Activated CD4-positive, alpha-beta T cell treated with anti-CD3 and anti-CD28 coated beads, Interleukin-2, Interleukin-4, amounts not matched to agents 100 ng/mL and 50 ng/mL, durations not matched to agents 16 hours and 8 hours (primary cell): ENCODE results near the gene SOX6.
"Not testable (repeated sequence)": the region's sequence is repeated elsewhere in the genome, so short reads cannot be mapped to it uniquely, and the experiment has no call there.

Experiments used
- DNase-seq: peaks from one replicate; pipeline ENCODE4 v3.0.0-alpha.2; 2020; ENCODE audit warnings: low spot score

Gene SOX6

GRCh38 chr11:16146980-16147379 is 209.4 kb downstream of the SOX6 start:
- DNase-seq, result not testable (repeated sequence)

GRCh38 chr11:16141614-16142013 is 214.7 kb downstream of the SOX6 start:
- DNase-seq, result not testable (repeated sequence)

GRCh38 chr11:16141162-16141561 is 215.2 kb downstream of the SOX6 start:
- not testable (repeated sequence) for DNase-seq

GRCh38 chr11:16136792-16137390 is 219.5 kb downstream of the SOX6 start:
- no peak for DNase-seq

GRCh38 chr11:16133867-16134266 is 222.5 kb downstream of the SOX6 start:
- no peak for DNase-seq

GRCh38 chr11:16127732-16128131 is 228.6 kb downstream of the SOX6 start:
- no peak for DNase-seq

- no peak for DNase-seq
Observed at GRCh38 chr11:16126362-16126761, 230.0 kb downstream of the SOX6 start.

- DNase-seq, result no peak
Observed at GRCh38 chr11:16125796-16126195, 230.6 kb downstream of the SOX6 start.

- no peak for DNase-seq
Observed at GRCh38 chr11:16124390-16124789, 232.0 kb downstream of the SOX6 start.

- no peak for DNase-seq
Observed at GRCh38 chr11:16121853-16122252, 234.5 kb downstream of the SOX6 start.

GRCh38 chr11:16120008-16120407 is 236.3 kb downstream of the SOX6 start:
- no peak for DNase-seq

- DNase-seq, result no peak
Observed at GRCh38 chr11:16117989-16118756, 238.2 kb downstream of the SOX6 start.

GRCh38 chr11:16114978-16115871 is 241.1 kb downstream of the SOX6 start:
- DNase-seq, result no peak

GRCh38 chr11:16114431-16114830 is 241.9 kb downstream of the SOX6 start:
- no peak for DNase-seq

- no peak for DNase-seq
Observed at GRCh38 chr11:16111690-16112089, 244.7 kb downstream of the SOX6 start.

GRCh38 chr11:16110886-16111285 is 245.5 kb downstream of the SOX6 start:
- DNase-seq, result no peak

GRCh38 chr11:16099343-16099900 is 256.9 kb downstream of the SOX6 start:
- DNase-seq, result no peak

GRCh38 chr11:16098526-16099205 is 257.7 kb downstream of the SOX6 start:
- no peak for DNase-seq

- no peak for DNase-seq
Observed at GRCh38 chr11:16097543-16097942, 258.8 kb downstream of the SOX6 start.

- no peak for DNase-seq
Observed at GRCh38 chr11:16096336-16096735, 260.0 kb downstream of the SOX6 start.

- DNase-seq, result no peak
Observed at GRCh38 chr11:16095756-16096155, 260.6 kb downstream of the SOX6 start.
